ENCODE measurements around the gene RHOT1.

Gene RHOT1

GRCh38 chr17:32274643-32275042 lies 132.3 kb downstream of the RHOT1 start:
- no peak for DNase-seq

Data from activated naive CD4-positive, alpha-beta T cell (primary cell).